GM04504 (cell line): ENCODE measurements around the gene CHD5.

Experiments used
- DNase-seq: peaks from one replicate; pipeline ENCODE4 v3.0.0-alpha.2; 2012; ENCODE audit warnings: low read depth

Gene CHD5

DNA sequence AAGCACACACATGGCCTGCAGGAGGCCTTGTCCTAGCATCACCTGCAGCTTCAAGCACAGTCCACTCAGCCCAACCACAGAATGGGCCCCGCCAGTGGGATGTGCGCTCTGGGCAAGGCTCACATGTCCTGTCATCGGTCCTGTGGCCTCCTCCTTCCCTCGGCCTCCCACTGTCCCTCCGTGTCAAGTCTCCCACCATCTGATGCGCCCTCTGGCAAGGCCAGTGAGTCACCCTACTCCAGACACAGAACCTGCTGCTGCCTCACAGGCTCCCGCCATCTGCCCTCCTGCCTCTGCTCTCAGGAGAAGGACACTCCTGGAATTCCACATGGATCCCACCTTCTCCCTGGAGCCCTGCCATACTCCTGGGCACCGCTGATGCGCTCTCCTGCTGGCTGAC, 120.3 kb downstream of the CHD5 start:
- DNase-seq, result no peak

DNA sequence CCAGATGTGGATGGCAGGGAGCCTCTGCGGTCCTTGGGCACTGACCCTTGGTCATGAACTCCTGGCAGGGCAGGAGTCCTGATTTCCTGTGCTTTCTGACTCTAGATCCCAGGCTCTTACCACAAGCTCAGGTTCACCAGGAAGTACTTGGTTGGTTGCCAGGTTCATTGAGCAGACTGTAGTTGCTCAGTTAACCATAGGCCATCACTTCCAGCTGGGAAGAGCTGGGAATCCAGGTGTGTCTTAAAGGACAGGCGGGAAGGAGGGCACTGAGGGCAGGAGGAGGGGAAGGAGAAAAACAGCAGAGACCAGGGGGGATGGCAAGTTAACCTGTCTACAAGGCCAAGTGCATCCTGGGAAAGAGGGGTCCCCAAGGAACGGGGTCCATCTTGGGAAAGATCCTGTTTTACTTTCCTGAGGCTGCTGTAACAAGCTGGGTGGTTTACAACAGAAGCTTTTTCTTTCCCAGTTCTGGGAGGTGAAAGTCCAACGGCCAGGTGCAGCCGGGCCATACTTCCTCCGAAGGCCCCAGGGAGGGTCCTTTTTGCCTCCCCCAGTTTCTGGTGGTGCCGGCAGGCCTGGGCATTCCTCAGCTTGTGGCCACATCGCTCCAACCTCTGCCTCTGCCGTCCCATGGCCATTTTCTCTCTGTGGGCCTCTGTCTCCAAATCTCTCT, 122.8 kb downstream of the CHD5 start:
- DNase-seq, result no peak

DNA sequence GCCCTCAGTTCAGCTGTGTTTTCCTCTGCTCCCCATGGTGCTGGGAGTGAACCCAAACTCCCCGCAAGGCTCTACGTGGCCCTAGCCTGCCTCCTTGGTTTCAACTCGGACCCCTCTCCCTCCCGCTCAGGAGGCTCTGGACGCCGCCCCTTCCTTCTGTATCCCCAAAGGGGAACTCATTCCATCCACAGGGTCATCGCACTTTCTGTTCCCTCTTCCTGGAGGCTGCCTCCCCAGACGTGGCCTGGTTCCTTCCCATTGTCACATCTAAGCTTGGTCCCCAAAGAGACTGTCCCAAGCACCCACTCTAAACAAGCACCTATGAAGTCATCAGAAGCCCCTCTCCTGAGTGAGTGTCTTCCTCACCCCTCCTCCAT, 123.6 kb downstream of the CHD5 start:
- DNase-seq, result no peak

DNA sequence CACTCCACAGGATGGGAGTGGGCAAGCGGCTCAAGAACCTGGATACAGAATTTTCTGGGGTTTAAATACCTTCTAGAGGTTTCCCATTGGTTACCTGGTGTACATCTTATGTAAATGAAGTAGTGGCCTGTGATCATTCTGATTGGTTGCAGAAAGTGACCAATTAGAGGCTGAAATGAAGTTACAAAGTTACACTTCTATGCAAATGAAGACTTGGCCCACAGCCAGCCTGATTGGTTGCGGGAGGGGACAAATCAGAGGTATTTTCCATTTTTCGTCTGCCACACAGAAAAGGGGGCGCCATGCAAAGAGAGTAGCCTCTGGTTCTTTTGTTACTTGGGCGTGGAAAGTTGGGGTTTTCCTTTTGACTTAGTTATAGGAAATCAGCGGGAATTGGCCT, 125.5 kb downstream of the CHD5 start:
- no peak for DNase-seq

DNA sequence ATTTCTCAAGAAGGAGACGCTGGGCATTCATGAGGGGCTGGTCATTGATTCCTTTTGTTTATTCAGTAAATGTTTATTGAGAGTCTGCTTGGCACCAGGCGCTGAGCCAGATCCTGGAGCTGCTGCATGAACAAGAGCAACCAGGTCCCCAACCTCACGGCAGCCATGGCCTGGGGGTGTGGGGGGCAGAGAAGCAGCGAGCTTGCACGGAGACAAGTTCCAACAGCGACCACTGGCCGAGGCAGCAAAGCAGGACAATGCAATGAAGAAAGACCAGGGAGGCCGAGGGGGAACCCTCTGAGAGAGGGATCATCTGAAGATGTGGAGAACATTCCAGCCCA, 126.9 kb downstream of the CHD5 start:
- no peak for DNase-seq

DNA sequence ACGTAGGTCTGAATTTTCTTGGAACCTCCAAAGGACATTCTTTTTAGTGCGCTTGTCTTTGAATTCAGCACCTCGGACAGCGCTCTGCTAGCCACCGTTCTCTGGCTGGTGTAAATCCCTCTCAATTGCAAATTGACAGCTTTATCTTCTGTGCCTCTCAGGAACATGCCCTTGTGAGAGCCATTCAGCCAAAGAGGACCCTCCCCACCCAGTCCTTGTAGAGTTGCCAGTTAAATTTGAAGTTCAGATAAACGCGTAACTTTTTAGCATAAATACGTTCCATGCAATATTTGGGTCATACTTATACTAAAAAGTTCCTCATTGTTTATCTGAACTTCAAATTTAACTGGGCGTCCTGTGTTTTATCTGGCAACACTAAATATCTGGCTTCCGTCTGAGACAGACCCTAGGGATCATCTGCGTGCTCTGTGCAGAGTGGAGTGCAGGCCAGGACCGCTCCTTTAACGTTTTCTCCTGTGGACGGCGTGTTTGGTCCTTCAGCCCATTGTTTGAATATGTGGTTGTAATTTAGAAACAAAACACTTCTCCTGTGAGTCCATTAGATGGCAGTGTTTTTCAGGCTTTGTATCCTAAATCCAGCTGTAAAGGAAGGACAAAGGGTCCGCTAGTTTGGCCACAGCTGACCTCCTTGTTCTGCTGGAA, 127.4 kb downstream of the CHD5 start:
- DNase-seq, result no peak
